ENCODE results near the gene AEBP2. TPM values are rescaled to one million over a fixed set of nuclear protein-coding genes. Genes with fewer than 3 reads are reported as not detected.
A peak's percentile ranks its signal among the peaks of the same experiment; 100 is the strongest.

AEBP2 gene
- polyA plus RNA-seq, 1 donor (not counting 4 experiments of a cell fraction or from before 2014, with no cell fraction given) = 19.6 TPM

DNA sequence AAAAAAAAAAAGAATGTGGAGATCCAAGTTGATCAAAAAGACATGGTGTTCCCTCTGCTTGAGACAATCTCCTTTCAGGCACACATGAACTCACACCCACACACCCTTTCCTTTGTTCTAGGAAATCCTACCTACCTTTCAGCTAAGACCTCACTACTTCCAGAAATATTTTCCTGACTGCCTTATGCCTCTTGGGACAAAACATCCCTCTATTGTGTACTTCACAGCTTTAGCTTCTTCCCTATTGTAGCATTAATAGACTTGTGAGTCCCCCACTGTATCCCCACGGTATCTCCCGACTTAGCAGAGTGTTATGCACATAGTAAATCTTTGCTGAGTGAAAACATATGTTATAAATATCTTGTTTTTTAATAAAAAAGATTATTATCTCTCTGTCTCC lies 44.9 kb upstream of the AEBP2 start:
- no peaks in the 10 kb centered on the region for H3K9me3 ChIP-seq (ENCODE audit: control insufficient read depth, low read depth, low read length)
- H3K36me3 ChIP-seq (ENCODE audit: control insufficient read depth in 2 of 2, extremely low read depth in 1 of 2, insufficient read depth in 2 of 2, low read length in 2 of 2) = no peaks in the 10 kb centered on the region
- no peak for TF ChIP-seq EZH2 (IDR thresholded peaks at IDR 0.05; ENCODE audit: low read length)
- H4K20me1 ChIP-seq (ENCODE audit: control insufficient read depth, extremely low read depth, insufficient read depth, low read length) = no peaks in the 10 kb centered on the region
- no peaks in the 10 kb centered on the region for H3K27me3 ChIP-seq (ENCODE audit: control insufficient read depth, extremely low read depth, insufficient read depth, low read length)
- dilution Hi-C loops (cut with MboI; ENCODE audit: extremely low pct_ligation_motif_present, low sequenced_read_pairs) = no loop called here
- DNase-seq (ENCODE audit: low read depth, low spot score) (no peak), FAIRE-seq (no peak)
- H3K27ac ChIP-seq (ENCODE audit: control insufficient read depth, insufficient read depth, low read length) = no peak overlapping the region
- no peaks in the 10 kb centered on the region for H3K9me1 ChIP-seq (ENCODE audit: control insufficient read depth, extremely low read depth, insufficient read depth, low read length)
- H3K79me2 ChIP-seq (ENCODE audit: control insufficient read depth, insufficient read depth, low read length) = no peaks in the 10 kb centered on the region
- peaks cover 8% of the 10 kb centered on the region for H3K4me1 ChIP-seq (ENCODE audit: control insufficient read depth, extremely low read depth, insufficient read depth, low read length)
- no peak overlapping the region for H3K4me3 ChIP-seq (ENCODE audit: control insufficient read depth in 2 of 3, extremely low read depth in 1 of 3, insufficient read depth in 2 of 3, low read depth in 1 of 3, low read length in 3 of 3)
- H3K4me2 ChIP-seq (ENCODE audit: control insufficient read depth, extremely low read depth, insufficient read depth, low read depth, low read length) = no peak overlapping the region
- no peak overlapping the region for H2AFZ ChIP-seq (ENCODE audit: control insufficient read depth, low read length)
- no peak overlapping the region for H3K9ac ChIP-seq (ENCODE audit: control insufficient read depth, extremely low read depth, insufficient read depth, low read length)

DNA sequence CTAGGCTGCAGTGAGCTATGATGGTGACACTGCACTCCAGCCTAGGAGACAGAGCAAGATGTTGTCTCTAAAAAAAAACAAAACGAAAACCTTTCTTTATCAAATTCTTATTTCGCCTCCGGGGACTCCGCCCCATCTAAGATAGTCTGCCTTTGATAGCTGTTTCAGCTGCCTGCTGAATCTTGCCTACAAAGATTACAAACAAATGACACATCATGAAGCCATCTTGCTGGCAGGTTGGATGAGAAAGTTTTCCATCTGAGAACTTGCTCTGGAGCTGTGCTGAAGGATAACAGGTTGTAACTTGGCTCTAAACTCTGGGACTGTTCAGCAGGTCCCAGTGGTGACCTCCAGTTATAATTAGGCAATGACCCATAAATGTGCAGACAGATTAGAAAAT lies 41.8 kb upstream of the AEBP2 start:
- H4K20me1 ChIP-seq (ENCODE audit: control insufficient read depth, extremely low read depth, insufficient read depth, low read length) = no peaks in the 10 kb centered on the region
- TF ChIP-seq CTCF (optimal IDR thresholded peaks at IDR 0.05 in 1 of 3, IDR thresholded peaks at IDR 0.05 in 1 of 3, conservative IDR thresholded peaks at IDR 0.05 in 1 of 3; ENCODE audit: extremely low read depth in 1 of 3, insufficient read depth in 2 of 3, low read length in 3 of 3) (no peak), EZH2 (IDR thresholded peaks at IDR 0.05; ENCODE audit: low read length) (no peak)
- no peak overlapping the region for H3K4me3 ChIP-seq (ENCODE audit: control insufficient read depth in 2 of 3, extremely low read depth in 1 of 3, insufficient read depth in 2 of 3, low read depth in 1 of 3, low read length in 3 of 3)
- no peak overlapping the region for H3K9ac ChIP-seq (ENCODE audit: control insufficient read depth, extremely low read depth, insufficient read depth, low read length)
- no peaks in the 10 kb centered on the region for H3K27me3 ChIP-seq (ENCODE audit: control insufficient read depth, extremely low read depth, insufficient read depth, low read length)
- FAIRE-seq (peak; percentile 100), DNase-seq (ENCODE audit: low read depth, low spot score) (peak; percentile 80)
- no peaks in the 10 kb centered on the region for H3K36me3 ChIP-seq (ENCODE audit: control insufficient read depth in 2 of 2, extremely low read depth in 1 of 2, insufficient read depth in 2 of 2, low read length in 2 of 2)
- H3K4me2 ChIP-seq (ENCODE audit: control insufficient read depth, extremely low read depth, insufficient read depth, low read depth, low read length) = peak overlapping the region; percentile 42
- no peaks in the 10 kb centered on the region for H3K79me2 ChIP-seq (ENCODE audit: control insufficient read depth, insufficient read depth, low read length)
- H3K27ac ChIP-seq (ENCODE audit: control insufficient read depth, insufficient read depth, low read length) = peak overlapping the region; percentile 52
- H3K4me1 ChIP-seq (ENCODE audit: control insufficient read depth, extremely low read depth, insufficient read depth, low read length) = peaks cover 25% of the 10 kb centered on the region
- no peaks in the 10 kb centered on the region for H3K9me3 ChIP-seq (ENCODE audit: control insufficient read depth, low read depth, low read length)
- no peak overlapping the region for H2AFZ ChIP-seq (ENCODE audit: control insufficient read depth, low read length)
- dilution Hi-C loops (cut with MboI; ENCODE audit: extremely low pct_ligation_motif_present, low sequenced_read_pairs) = no loop called here
- H3K9me1 ChIP-seq (ENCODE audit: control insufficient read depth, extremely low read depth, insufficient read depth, low read length) = no peaks in the 10 kb centered on the region
